NCI-H446 (cell line): ENCODE measurements around the gene PIK3C2B.
A peak's percentile ranks its signal among the peaks of the same experiment; 100 is the strongest.

ENCODE experiments used
- DNase-seq, 2 experiments: peaks; one replicate each; lab custom pipeline; 2025; lab: John Stamatoyannopoulos, UW

PIK3C2B gene

DNA sequence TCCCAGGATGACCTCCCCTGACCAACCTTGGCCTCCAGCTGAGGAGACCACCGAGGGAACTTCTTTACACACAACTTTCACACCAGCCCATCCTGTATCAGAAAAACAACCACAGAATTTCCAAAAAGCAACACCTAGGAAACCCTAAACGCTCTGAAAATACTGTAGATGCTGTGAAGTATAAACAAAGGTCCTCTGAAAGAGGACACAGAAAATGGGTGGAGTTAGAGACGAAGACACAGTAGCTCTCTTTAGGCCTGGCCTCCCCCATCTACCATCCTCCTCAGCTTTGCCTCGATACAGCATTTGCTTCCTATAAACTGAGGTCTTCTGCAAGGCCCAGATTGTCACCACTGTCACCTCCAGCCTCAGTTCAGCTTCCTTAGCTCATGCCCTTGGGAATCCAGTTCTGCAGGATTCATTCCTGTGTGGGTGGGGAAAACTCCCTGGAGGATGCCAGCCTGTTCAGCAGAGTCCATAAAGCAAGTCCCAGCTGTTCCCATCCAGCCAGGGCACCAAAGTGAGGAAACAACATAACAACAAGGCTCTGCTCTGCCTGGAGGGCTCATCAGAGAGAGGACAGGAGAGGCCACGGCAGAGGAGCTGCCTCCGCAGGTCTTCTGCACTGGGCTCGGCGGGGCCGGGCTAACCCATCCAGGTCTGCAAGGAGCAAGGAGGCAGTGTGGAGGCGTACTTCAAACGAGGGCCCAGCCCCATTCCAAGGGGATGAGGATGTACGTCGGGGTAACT lies 15.0 kb downstream of the PIK3C2B start:
- no peak for DNase-seq

DNA sequence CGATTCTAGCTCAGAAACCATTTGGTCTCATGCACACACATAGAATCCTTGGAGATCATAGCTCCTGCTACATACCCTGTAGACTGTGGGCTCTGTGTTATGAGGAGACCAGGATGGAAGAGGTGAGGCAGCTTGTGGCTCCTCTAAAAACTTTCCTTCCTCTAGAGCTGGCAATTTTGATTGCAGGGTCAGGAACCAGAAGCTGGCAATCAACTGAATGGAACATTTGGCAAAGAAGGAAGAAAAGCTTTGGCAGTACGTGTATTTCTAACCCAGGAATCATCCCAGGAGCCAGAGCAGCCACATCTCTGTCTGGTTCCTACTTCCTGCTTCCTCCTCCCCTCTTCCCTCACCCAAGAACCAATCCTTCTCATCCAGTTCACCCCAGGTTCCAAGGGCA lies 15.7 kb downstream of the PIK3C2B start:
- peak in 1 of 2 experiments; percentile 29 for DNase-seq

DNA sequence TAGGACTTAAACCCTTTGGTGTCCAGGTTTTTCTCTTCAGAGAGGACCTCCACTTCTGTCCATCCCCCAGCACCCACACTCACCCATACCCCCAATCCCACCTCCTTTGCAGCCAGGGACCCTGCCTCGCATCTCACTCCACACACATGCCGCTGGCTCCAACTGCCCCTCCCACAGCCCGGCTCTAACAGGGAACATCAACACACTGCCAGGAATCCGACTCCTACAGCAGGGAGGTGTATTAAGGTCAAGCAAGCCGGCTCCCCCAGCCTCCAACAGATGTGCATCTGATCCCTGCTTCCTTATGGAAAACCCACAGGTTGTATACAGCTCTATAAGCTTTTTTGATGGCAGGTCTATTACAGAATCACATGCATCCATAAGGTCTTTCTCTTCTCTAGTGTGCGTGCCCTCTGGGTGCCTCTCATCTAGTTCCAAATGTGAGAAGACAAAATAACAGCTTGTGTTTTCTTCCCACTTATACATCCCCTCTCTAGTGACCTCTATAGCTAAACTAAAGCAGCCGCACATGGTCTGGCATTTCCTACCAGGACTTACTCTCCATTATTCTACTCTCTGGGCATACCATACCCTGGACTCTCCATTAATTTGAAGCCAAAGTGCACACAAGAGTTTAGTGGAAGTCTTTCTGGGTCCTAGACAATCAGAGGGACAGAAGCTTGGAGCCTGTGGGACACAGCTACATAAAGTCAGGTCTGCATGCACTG lies 16.3 kb downstream of the PIK3C2B start:
- DNase-seq, result no peak

DNA sequence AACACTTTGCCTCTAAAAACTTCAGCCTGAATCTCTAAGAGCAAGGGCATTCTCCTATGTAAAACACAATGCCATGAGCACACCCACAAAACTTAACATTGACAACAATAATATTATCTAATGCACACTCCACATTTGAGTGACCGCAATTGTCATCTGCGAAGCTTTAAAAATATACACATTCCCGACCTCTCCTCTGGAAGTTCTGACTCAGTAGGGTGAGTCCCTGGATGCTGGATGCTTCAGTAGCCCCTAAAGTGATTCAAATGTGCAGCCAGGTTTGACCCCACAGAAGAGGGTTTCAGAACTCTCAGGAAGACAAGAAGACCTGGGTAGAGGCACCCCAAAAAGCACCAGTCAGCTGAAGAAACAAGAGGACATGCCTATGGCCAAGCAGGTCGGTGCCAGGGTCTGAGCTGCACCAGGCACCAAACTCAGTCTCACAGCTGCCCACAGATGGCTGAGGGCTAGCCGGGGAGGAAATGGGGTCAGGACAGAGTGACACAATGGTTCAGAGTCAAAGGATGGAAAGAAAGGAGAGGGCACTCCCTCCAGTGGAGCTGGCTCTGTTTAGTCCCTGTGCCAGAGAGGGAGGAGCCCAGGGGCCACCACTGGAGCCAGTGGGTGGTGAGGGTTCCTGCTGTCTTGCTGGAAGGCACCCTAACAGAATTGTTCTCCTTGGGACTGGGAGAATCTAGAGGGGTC lies 17.4 kb downstream of the PIK3C2B start:
- no peak for DNase-seq

DNA sequence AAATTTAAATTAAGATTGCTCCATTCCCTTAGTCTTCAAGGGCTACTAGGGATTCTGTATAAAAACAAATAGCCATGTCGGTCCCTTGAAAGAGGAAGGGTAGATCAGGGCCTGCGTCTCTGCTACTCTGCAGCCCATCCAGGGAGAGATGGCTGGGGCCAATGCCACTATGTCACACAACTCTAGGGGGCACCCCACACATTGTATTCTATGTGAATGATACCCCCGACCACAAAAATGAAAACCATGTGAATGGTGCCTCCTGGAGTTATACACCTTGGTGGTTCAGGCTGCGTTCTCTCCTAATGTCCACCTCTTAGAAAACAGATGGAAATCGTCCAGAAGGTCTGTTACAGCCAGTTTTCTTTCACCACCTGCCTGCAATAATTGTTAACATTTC lies 18.0 kb downstream of the PIK3C2B start:
- DNase-seq, result no peak

DNA sequence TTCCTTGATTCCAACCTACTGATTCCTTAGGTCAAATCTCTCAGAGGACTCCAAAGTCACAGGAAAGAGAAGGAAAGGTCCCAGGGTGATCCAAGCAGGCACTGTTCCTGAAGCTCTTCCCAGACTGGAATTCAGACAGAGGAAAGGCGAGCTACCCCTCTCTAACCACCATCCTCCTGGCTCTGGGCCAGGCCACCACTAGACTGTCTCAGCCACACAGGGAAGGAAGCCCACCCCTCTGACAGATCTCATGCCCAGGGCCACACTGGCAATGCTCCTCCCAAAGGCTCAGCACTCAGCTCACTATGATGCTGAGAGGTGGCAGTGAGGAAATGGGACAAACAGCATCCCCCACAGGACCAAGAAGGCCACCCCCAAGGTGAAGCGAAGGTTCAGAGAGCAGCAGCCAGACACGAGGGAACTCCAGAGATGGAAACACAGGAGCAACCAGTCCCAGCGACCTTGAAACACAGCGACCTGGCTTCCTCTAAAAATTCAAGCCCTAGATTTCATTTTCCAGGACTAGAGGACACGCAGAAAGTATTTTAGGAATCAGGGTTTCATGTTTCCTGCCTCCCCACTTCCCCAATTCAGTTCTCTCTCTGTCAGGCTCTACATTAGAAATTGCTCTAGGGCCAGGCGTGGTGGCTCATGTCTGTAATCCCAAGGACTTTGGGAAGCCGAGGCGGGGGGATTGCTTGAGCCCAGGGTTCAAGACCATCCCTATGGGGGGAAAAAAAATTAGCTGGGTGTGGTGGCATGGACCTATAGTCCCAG lies 18.8 kb downstream of the PIK3C2B start:
- no peak for DNase-seq

DNA sequence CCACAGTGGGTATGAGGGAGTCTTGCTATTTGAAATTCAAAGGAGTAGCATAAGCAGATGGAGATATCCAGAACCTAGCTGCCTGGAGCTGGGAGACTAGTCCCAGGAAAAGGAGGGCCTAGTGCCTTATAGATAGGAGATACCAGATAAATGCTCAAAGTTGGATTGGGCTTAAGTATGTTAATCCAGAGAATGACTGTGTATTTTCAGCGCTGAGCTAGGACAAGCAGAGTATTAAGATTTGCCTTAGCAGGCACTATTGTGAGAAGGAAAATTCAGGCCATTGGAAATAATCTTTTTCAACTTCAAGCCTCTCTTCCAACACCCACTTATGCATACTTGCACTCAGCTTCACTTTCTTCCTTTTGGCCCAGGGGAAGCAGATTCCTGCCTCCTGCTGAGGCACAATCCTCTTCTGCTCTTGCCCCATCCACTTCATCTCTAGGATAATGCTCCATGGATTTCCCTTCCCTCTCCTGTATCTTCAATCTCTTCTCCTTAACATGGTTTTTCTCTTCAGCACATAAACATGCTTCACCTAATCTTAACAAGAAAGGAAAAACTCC lies 21.1 kb downstream of the PIK3C2B start:
- no peak for DNase-seq

DNA sequence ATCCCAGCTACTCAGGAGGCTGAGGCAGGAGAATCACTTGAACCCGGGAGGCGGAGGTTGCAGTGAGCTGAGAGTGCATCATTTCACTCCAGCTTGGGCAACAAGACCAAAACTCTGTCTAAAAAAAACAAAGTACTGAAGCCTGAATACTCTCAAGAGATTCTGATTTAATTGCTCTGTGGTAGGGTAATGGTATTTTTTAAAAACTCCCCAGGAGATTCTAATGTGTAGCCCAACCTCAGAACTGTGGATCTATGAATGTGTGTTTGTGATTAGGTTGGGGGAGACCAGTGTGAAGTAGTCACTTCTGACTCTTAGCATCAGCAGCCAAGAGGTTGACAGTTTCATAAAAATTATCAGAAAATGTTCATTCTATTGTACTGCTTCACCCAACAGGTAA lies 21.9 kb downstream of the PIK3C2B start:
- no peak for DNase-seq

DNA sequence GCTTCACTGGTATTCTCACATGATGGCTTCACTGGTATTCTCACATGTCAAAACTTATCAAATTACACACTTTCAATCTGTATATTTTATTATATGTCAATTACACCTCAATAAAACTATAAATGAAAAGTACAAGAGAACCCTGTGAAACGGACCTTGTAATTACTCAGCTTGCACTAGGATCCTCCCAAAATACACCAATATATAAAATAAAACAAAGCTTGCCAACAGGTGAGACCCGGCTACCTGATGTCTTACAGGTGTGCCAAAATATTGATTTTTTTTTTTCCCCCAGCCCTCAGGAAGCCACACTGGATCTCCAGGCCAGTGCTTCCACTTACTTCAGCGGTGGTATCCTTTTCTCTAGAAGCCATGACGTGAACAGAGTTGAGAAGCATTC lies 22.9 kb downstream of the PIK3C2B start:
- DNase-seq, result no peak

DNA sequence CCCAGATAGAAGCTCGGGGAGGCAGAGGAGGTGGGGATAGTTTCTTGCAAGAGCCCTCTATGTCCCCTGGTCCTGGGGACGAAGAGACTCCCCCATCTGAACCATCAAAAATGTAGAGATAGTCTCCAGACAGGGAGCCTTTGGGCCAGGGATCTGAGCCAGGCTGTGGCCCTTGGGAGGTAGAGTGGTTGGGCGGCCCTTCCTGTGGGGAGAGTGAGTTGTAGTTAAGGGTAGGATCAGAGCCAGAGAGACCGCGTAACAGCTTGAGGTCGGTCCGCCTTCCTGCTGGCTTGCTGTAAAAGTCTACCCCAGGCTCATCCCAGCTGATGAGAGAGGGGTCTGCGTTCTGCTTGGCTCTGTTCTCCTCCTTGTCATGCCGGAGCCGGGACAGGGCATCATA lies 25.3 kb downstream of the PIK3C2B start:
- no peak for DNase-seq

DNA sequence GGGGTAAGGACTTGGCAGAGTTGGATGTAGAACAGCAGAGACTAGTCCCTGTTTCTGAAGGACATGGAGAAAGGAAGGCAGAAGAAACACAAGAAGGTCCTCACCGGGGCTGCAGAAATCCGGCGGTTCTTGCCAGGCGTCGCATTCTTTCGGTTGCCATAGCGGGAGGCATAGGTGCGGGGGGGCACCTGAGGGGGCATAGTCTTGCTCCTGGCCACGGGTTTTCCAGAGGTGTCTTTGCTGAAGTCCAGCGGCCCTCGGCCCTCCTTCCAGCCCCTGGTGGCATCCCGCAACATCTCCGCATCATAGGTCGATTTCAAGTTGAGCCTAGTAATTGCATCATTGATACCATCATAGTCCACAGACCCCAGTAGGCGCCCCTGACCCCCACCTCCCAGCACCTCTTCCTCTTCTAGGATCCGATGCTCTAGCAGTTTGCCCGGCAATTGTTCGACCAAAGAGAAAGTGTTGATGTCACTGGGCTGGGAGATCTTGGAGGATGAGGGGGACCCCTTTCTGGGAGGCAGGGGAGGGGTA lies 25.8 kb downstream of the PIK3C2B start:
- DNase-seq, result no peak

DNA sequence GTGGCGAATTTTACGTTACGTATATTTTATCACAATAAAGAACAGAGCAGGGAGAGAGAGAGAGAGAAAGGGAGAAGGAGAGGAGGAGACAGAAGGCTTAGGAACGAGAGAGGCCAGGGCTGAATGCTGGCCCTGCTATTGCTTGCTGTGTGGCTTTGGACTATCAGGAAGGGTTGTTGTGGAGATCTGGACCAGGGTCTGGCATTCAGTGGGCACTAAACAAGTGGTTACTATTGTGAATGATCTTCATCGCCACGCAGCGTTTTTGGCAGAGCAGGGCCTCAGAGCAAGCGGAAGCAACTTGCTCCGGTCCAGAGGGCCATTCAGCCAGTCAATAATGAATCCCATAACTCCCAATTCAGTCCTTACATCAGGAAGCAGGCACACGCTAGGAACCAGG lies 26.4 kb downstream of the PIK3C2B start:
- DNase-seq, result no peak

DNA sequence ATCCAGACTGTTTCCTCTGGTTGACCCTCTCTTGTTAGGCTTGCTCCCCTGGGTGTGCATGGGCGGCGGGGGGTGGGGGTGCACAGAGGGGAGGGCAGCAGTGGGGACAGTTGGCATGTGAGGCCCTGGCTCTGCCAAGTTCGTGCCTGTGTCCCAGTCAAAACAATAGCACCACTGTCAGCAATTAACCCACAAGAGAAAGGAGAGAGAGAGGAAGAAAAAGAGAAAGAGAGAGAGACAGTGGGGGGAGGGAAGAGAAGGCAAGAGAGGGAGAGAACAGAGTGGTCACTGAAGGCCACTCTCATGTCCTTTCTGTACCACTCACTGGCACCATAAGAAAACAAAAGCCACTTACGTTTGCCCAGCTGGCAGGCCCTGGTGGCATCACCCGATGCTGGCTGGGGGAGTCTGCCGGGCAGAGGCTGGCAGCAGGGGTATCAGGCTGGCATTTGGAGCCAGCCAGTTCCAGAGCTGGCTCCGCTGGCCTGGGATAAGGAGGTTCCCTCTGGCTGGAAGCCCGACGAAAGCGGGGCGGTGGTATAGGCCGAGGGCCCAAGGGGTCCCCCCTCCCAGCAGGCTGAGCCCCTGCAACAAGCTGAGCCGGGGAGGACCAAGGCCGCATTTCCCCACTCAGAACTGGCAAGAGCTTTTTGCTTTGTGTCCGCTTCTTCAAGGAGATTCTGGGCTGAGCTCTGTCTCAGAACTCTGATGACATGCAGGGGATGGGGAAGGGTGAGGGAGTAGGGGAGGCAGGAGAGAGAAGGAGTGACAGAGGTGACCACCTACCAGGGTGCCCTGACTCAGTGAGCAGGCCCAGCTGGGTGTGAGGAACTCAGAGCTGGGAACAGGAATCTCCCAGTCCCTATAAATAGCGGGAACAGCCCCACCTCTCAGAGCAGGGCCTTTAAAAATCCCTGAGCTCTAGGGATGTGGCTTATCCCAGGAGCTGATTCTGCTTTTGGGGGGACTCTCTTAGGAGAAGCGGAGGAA lies 27.9 kb downstream of the PIK3C2B start:
- no peak for DNase-seq

DNA sequence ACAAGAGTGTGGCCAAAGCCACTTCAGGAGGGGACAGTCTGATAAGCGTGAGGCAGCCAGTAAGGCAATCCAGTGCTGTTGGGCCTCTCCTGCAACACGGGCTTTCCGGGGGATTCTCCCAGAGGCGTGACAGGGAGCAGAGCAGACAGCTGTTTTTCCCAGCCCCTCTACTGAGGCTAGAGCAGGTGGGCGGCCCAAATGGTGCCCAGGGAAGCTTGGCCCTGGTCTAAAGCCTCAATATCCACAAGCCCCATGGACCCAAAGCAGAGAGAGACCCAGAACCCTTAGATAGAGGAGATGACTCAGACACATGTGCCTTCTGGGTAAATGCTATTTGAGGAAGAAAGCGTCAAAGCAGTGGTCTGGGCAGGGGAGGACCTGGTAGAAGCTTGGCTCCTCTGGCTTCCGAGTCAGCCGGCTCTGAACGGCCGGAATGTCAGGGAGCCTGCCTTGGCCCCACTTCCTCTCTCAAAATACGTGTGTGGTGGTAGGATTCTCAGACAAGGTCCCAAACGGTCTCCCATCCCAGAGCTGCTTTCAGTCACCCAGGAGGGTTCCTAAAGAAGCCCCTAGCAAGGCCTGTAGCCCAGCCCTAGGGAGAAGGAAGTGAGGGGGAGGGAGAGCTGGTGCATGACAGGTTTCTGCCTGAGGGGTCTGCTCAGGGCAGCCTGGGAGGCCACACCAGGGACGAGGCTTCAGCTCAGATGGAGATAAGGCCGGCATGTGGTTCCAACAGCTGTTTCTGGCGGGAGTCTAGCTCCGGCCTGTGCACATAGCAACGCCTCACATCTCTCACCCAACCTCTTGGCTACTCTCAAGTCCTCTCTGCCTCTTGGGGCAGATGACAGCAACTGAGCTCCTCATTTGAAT lies 28.8 kb downstream of the PIK3C2B start:
- no peak for DNase-seq

DNA sequence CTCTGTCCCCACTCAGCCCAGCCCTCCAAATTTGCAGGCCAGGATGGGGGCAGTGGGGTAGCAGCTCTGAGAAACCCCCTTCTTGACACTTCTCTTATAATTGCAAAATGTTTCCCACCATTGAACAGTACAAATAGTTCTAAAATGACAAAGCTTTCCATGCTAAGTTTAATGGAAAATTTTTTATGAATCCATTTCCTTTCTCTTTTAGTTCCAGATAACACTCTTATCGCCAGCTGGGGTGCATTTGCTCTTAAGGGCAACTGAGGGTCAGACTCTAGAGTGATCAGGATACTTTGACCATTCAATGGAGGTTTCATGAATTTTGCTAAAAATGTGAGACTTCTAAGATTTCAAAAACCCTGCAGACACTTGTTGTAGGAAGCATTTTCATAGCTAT lies 29.9 kb downstream of the PIK3C2B start:
- DNase-seq, result no peak

DNA sequence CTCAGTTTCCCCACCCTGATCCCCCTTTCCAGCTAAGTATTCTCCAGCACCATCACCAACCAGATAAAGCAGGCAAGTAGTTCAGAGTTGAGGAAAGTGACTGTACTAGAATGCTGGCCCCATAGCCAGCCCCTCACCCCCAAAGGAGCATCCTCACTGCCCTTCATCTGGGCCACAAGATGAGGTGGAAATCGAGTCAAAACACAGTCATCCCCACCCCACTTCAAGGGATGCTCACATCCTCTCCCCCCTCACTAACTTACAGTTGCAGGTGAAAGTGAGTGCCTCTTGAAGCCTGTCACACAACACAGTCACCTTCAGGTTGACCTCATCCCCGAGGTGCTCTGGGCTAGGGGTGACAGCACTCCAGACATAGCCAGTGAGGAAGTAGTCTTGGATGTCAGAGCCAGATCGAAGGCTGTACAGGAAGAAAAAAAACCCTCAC lies 30.4 kb downstream of the PIK3C2B start:
- no peak for DNase-seq

DNA sequence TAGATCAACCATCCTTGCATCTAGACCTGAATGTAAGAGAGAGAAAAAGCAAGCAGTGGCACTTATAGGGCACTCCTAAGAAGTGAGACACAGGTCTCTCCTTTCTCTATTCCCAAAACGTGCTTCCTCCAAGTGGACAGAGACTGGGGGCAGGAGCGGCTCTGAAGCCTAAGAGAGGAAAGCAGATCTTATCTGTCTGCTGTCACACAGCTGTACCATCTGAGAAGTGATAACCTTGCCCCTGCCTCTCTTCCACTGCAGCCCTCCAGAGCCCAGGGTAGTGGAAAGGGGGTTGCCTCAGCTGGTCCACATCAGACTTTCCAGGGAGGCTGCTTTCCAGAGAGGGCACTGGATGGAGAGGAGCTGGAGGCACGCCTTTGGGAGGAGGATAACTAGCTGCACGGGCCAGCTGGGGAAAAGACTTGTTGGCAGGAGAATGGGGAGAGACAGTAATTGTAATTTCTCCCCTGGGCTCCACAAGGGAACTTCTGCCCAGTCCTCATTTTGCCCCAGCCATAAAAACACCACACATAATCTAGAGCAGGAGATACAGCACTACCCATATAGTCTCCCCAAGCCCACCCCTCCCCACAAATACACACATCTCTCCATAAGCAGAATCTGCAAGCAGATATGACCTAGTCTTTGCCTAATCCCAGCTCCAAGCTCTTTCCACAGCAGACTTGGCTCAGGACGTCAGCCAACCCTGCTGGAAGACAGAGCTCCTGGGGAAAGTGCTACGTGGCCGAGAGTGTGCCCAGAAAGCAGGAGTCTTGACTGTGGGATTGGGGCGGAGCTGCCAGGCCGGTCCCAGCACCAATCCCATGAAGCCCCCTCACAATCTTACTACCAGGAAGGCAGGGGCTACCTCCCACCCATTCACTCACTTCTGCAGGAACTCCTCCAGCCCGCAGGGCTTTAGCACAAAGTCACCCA lies 31.2 kb downstream of the PIK3C2B start:
- peak; percentile 21 to 70 for DNase-seq

DNA sequence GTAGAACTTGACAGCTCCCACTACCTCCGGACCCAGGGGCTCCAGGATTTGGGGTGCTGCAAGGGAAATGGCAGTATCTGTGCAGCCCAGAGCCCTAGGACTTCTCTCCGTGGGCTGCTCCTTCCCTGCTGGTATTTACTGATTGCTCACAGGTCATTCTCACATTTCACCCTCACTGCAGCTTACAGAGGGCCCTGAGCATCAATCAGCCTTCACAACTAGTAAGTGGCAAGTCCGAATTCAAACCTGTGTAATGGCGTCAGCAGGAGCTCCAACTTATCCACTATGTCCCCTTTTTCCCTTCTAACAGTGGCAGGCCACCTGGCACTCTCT lies 32.4 kb downstream of the PIK3C2B start:
- no peak for DNase-seq
